Omental fat pad (tissue), 4 donors: ENCODE results near the gene CAV1. TPM values are rescaled to one million over a fixed set of nuclear protein-coding genes. Genes with fewer than 3 reads are reported as not detected.

ENCODE experiments used
- ATAC-seq: fragments of 150-250 bp; one replicate; pipeline ENCODE4 v1.9.1; 2016; ENCODE audit warnings: mild to moderate bottlenecking, moderate library complexity; ENCODE audit not compliant: low FRiP score
- DNase-seq: peaks from one replicate; pipeline ENCODE4 v3.0.0-alpha.2; 2019; ENCODE audit warnings: low spot score
- total RNA-seq, 4 donors: library from RNA; depleted of rRNA; stranded (reverse); fragments of >200 nt; gene quantifications; one replicate each; pipeline ENCODE4 v1.1.0, GENCODE V29; 2016
- TF ChIP-seq, protein P1 (sequence below), 3 donors: fragments of 450-650 bp; IDR thresholded peaks; one replicate each; pipeline ENCODE4 v1.5.1; 2016 to 2017; ENCODE audit warnings: antibody characterized with exemption in 3 of 3, mild to moderate bottlenecking in 3 of 3, moderate library complexity in 2 of 3

The CAV1 gene
- total RNA-seq, 4 donors from 2014 or later: 354 to 482 (median 468) TPM

DNA sequence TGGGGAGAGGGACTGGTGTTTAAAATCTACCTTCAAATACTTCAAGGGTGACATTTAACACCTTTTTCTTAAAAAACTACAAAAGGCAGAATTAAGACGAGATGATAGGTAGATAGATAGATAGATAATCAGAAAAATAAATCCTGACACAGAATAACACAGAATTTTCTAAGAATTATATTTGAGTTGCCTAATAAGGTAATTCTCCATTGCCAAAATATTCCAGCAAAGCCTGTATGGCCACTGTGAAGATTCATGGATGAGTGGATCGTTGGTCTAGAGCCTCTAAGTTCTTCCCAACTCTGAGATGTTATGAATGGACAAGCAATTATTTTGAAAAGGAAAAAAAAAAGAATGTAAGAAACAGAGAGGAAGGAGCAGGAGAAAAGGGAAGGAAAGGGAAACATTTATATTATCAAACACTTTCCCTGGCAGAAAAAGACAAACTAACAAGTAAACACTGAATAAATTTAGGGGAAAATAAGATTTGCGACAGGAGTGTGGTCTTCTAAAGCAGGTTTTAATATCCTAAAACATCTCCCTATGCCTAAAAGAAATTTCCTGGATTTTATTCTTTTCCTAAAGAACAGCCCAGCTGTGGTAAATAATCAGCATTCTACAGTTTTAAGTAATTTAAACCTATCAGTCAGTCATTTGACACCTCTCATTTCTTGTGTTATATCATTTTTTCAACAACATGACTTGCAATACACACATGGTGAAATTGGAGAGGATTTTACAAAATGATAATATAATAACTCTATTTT, 32.8 kb upstream of the CAV1 start:
- DNase-seq (no peak), ATAC-seq (no peak)
- TF ChIP-seq, protein P1, sequence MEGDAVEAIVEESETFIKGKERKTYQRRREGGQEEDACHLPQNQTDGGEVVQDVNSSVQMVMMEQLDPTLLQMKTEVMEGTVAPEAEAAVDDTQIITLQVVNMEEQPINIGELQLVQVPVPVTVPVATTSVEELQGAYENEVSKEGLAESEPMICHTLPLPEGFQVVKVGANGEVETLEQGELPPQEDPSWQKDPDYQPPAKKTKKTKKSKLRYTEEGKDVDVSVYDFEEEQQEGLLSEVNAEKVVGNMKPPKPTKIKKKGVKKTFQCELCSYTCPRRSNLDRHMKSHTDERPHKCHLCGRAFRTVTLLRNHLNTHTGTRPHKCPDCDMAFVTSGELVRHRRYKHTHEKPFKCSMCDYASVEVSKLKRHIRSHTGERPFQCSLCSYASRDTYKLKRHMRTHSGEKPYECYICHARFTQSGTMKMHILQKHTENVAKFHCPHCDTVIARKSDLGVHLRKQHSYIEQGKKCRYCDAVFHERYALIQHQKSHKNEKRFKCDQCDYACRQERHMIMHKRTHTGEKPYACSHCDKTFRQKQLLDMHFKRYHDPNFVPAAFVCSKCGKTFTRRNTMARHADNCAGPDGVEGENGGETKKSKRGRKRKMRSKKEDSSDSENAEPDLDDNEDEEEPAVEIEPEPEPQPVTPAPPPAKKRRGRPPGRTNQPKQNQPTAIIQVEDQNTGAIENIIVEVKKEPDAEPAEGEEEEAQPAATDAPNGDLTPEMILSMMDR (IDR thresholded peaks at IDR 0.05): no peak

DNA sequence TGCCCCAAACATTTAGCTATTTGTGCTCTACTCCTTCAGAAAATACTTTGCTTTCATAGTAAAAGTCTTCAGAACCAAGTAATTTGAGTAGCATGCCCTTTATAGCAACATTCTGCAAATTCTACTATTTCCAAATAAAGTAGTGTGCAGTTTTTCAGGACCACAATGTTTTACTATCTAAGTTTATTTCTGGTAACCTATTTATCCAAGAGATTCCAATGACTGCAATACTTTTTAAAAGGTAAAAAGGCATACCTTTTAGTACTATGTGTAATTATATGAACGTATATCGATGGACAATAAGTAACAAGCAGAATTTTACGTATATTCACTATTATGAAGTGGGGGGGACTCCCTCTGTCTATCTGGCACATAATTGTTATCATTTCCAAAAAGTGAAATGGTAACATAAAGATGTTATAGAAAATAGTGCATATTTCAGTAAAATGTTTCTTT, 32.2 kb upstream of the CAV1 start:
- TF ChIP-seq, protein P1 (IDR thresholded peaks at IDR 0.05): no peak
- DNase-seq: no peak
- ATAC-seq: no peak

DNA sequence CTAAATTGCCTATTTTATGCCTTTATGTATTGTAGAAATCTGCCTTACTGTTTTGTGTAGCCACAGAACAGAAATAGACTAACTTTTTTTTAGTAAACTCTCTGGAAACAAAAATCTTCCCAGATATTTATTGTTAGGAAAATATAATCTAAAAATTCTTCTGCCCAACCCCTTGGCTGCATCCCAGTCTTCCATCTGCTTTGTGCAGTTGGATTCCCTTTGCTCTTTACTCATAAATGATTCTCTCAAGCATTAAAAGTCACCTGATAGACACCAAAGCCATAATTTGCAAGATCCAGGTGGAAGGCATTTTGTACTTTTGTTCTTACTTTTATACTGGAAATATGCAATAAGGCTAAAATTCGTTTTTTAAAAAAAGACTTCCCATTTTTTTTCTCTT, 31.4 kb upstream of the CAV1 start:
- ATAC-seq (no peak), DNase-seq (no peak)
- TF ChIP-seq, protein P1 (IDR thresholded peaks at IDR 0.05): no peak

DNA sequence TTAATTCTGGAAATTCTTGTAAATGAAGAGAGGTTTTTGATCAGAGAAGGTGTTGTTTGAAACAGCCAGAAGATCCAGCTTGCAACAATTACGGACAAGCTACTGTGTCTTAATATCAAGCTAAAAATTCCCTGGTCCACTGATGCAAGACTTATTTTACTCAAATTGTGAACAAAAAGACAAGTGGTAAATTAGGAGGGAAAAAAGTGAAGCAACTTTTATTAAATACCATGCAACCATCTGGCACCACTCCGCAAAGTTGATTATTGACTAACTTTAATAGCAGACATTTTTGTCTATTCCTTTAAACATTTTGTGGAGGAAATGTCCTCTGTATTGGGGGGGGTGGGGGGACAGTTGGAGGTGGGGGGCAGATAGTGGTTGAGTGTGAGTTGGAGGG, 30.4 kb upstream of the CAV1 start:
- DNase-seq (no peak), ATAC-seq (no peak)
- TF ChIP-seq, protein P1 (IDR thresholded peaks at IDR 0.05): no peak

DNA sequence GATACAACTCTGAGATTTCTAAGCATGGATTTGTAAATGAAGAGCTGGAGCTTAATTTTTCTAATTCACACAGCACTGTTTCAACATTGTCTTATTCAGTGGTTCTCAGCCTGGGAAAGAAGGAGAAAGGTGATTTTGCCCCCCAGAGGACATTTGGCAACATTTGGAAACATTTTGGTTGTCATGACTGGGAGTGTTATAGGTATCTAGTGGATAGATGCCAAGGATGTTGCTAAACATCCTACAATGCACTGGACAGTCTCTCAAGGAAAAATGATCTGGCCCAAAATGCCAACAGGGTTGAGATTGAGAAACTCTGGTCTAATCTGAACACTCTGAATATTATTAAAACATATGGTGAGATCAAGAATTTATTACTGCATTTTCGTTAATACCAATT, 29.1 kb upstream of the CAV1 start:
- TF ChIP-seq, protein P1 (IDR thresholded peaks at IDR 0.05): no peak
- DNase-seq: no peak
- peak; percentile 51 for ATAC-seq

DNA sequence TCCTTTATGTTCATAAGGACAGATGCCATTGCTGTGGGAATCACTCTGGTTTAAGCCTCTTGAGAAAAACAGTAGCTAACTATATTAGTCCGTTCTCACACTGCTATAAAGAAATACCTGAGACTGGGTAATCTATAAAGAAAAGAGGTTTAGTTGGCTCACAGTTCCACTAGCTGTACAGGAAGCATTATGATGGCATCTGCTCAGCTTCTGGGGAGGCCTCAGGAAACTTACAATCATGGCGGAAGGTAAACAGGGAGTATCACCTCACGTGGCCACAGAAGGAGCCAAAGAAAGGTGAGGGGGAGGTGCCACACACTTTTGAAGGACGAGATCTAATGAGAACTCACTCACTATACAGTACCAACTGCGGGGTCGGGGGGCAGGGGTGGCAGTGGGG, 28.2 kb upstream of the CAV1 start:
- TF ChIP-seq, protein P1 (IDR thresholded peaks at IDR 0.05): no peak
- DNase-seq (no peak), ATAC-seq (no peak)

DNA sequence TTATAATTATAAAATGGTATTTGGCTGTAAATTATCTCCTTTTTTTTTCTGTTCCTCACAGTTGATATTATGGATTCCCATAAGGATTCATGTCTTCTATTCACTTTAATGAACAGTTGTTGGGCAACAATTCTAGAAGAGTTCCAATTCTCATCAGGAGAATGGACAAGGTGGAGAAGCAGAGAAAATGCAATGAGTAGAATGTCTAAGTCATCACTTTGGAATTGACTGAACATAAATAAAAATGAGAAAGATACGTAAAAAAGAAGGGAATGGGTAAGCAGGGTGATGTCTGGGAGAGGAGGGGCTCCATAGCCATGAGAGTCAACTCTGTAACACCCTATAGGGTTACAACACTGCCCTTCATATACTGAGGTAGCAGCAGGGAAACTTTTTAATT, 27.1 kb upstream of the CAV1 start:
- TF ChIP-seq, protein P1 (IDR thresholded peaks at IDR 0.05): no peak
- ATAC-seq (no peak), DNase-seq (no peak)
